HCT116 (cell line): ENCODE results near the gene KSR2. TPM values are rescaled to one million over a fixed set of nuclear protein-coding genes. Genes with fewer than 3 reads are reported as not detected.

Source experiments
- ATAC-seq: fragments of 200-7000 bp; cut with Tn5 transposase; 2 replicates; pipeline ENCODE4 v1.9.1; 2020; ENCODE audit warnings: mild to moderate bottlenecking, moderate library complexity
- BruUV-seq: library from RNA; stranded (reverse); fragments of 400-500 nt; replicated peaks from 2 replicates; lab custom pipeline; 2021; lab: Mats Ljungman, UMichigan
- CTCF ChIA-PET: fragments of 300-600 bp; sonication (Branson Sonifier 250); formaldehyde crosslinking; loops from one replicate; lab custom pipeline; 2021; ENCODE audit warnings: antibody characterized with exemption; lab: Charles Lee
- POLR2A ChIA-PET: fragments of 300-600, 350-600 bp; sonication (Branson Sonifier 250); formaldehyde crosslinking; loops from one replicate; lab custom pipeline; 2021; ENCODE audit warnings: antibody characterized with exemption; lab: Charles Lee
- RAD21 ChIA-PET, 2 experiments: fragments of 300-600 bp; sonication (Branson Sonifier 250); formaldehyde crosslinking; loops; one replicate each; lab custom pipeline; 2023; ENCODE audit warnings: low total read pairs in 2 of 2; ENCODE audit not compliant: uncharacterized antibody in 2 of 2, unreplicated experiment in 2 of 2, low non-redundant PET in 1 of 2; lab: Charles Lee
- DNase-seq: peaks from one replicate; pipeline ENCODE4 v3.0.0-alpha.2; 2010; ENCODE audit warnings: low read depth, low spot score
- H2AFZ ChIP-seq: fragments of 200-600 bp; shearing (Covaris generic), sonication (generic); 2 replicates; pipeline ENCODE4 v1.6.1; 2017; ENCODE audit warnings: low read depth, mixed run types, mixed read lengths, antibody characterized with exemption, low read length; ENCODE audit not compliant: poor library complexity, severe bottlenecking
- H3K27ac ChIP-seq: 2 replicates; pipeline ENCODE4 v1.5.1; 2012; ENCODE audit warnings: low read depth, low read length
- H3K27me3 ChIP-seq: fragments of 200-600 bp; sonication (generic); 2 replicates; pipeline ENCODE4 v1.6.1; 2016; ENCODE audit warnings: mixed run types, low read length, mixed read lengths; ENCODE audit not compliant: insufficient read depth
- H3K36me3 ChIP-seq, 2 experiments: fragments of 200-500 bp in 1 of 2; fragments of 200-600 bp in 1 of 2; sonication (Bioruptor generic) in 1 of 2; sonication (generic) in 1 of 2; 2 replicates each; pipeline versions ENCODE4 v1.5.1 to v1.6.1; 2014 to 2016; ENCODE audit warnings: low read length in 2 of 2, inconsistent platforms in 1 of 2, mixed read lengths in 1 of 2, mixed run types in 1 of 2; ENCODE audit not compliant: insufficient read depth in 2 of 2, control insufficient read depth in 1 of 2
- H3K4me1 ChIP-seq, 2 experiments: fragments of 200-600 bp in 1 of 2; sonication (generic) in 1 of 2; 2 replicates each; pipeline versions ENCODE4 v1.5.1 to v1.6.1; 2012 to 2017; ENCODE audit warnings: low read length in 2 of 2, inconsistent platforms in 1 of 2, mild to moderate bottlenecking in 1 of 2, mixed read lengths in 1 of 2, mixed run types in 1 of 2, moderate library complexity in 1 of 2; ENCODE audit not compliant: insufficient read depth in 2 of 2, control insufficient read depth in 1 of 2
- H3K4me2 ChIP-seq: fragments of 200-600 bp; sonication (generic); 2 replicates; pipeline ENCODE4 v1.6.1; 2017; ENCODE audit warnings: mixed run types, low read length, mixed read lengths
- H3K4me3 ChIP-seq, 2 experiments: fragments of 200-600 bp in 1 of 2; sonication (generic) in 1 of 2; replicated peaks in 1 of 2; 2 replicates each; pipeline ENCODE4 v1.5.1; 2011 to 2016; ENCODE audit warnings: low read length in 2 of 2, control low read depth in 1 of 2, low read depth in 1 of 2, mild to moderate bottlenecking in 1 of 2, mixed read lengths in 1 of 2, mixed run types in 1 of 2
- H3K79me2 ChIP-seq: fragments of 200-600 bp; sonication (generic); 2 replicates; pipeline ENCODE4 v1.6.1; 2017; ENCODE audit warnings: mild to moderate bottlenecking, mixed run types, low read length, moderate library complexity, mixed read lengths; ENCODE audit not compliant: insufficient read depth
- H3K9ac ChIP-seq: fragments of 200-600 bp; sonication (generic); 2 replicates; pipeline ENCODE4 v1.6.1; 2016; ENCODE audit warnings: low read length, mixed read lengths
- H3K9me2 ChIP-seq: fragments of 200-600 bp; sonication (generic), shearing (Covaris generic); 2 replicates; pipeline ENCODE4 v1.6.1; 2017; ENCODE audit warnings: mixed run types, mild to moderate bottlenecking, moderate library complexity; ENCODE audit not compliant: insufficient read depth
- H3K9me3 ChIP-seq, 2 experiments: fragments of 200-500 bp in 1 of 2; fragments of 200-600 bp in 1 of 2; sonication (Bioruptor generic) in 1 of 2; sonication (generic) in 1 of 2; 2 replicates each; pipeline ENCODE4 v1.6.1; 2014 to 2017; ENCODE audit warnings: low read length in 2 of 2, mixed read lengths in 2 of 2, inconsistent platforms in 1 of 2, low read depth in 1 of 2, mild to moderate bottlenecking in 1 of 2, mixed run types in 1 of 2, moderate library complexity in 1 of 2; ENCODE audit not compliant: control insufficient read depth in 1 of 2, insufficient read depth in 1 of 2
- H4K20me1 ChIP-seq: fragments of 200-600 bp; sonication (generic), shearing (Covaris generic); 2 replicates; pipeline ENCODE4 v1.6.1; 2017; ENCODE audit warnings: mixed run types, mild to moderate bottlenecking, moderate library complexity; ENCODE audit not compliant: insufficient read depth
- CBX3 ChIP-seq: IDR thresholded peaks from 2 replicates; pipeline ENCODE4 v1.6.1; 2012; ENCODE audit warnings: low read depth
- EZH2 ChIP-seq: fragments of 200-600 bp; sonication (generic); IDR thresholded peaks from 2 replicates; pipeline ENCODE4 v1.6.1; 2017; ENCODE audit warnings: antibody characterized with exemption, mixed run types
- EZH2phosphoT487 ChIP-seq: fragments of 200-600 bp; IDR thresholded peaks from 2 replicates; pipeline ENCODE4 v1.6.1; 2018; ENCODE audit warnings: antibody characterized with exemption, borderline replicate concordance
- FOSL1 ChIP-seq: IDR thresholded peaks from 2 replicates; pipeline ENCODE4 v1.6.1; 2012; ENCODE audit warnings: low read depth
- JUND ChIP-seq: IDR thresholded peaks from 2 replicates; pipeline ENCODE4 v1.6.1; 2012
- POLR2A ChIP-seq: IDR thresholded peaks from 2 replicates; pipeline ENCODE4 v1.7.0; 2011; ENCODE audit warnings: borderline replicate concordance; ENCODE audit not compliant: insufficient read depth, insufficient read length; ENCODE audit errors: extremely low read depth
- RAD21 ChIP-seq: IDR thresholded peaks from 2 replicates; pipeline ENCODE4 v1.6.1; 2012; ENCODE audit warnings: low read depth, mild to moderate bottlenecking
- SIN3A ChIP-seq: IDR thresholded peaks from 2 replicates; pipeline ENCODE4 v1.6.1; 2012; ENCODE audit warnings: low read depth
- TCF7L2 ChIP-seq: IDR thresholded peaks from 2 replicates; pipeline ENCODE4 v1.7.0; 2011; ENCODE audit warnings: borderline replicate concordance, inconsistent platforms; ENCODE audit not compliant: insufficient read depth, insufficient read length; ENCODE audit errors: extremely low read depth
- YY1 ChIP-seq: IDR thresholded peaks from 2 replicates; pipeline ENCODE4 v1.6.1; 2011; ENCODE audit warnings: low read length, low read depth, moderate library complexity, mild to moderate bottlenecking; ENCODE audit not compliant: insufficient replicate concordance; ENCODE audit errors: extremely low read depth
- ZFX ChIP-seq: fragments of 450-650 bp; IDR thresholded peaks from 2 replicates; pipeline ENCODE4 v1.6.1; 2017
- ZNF274 ChIP-seq: fragments of 200-500 bp; sonication (Bioruptor generic); IDR thresholded peaks from 2 replicates; pipeline ENCODE4 v1.6.1; 2014; ENCODE audit warnings: mild to moderate bottlenecking, low read depth, low read length, inconsistent platforms
- intact Hi-C: fragments of 100-400 bp; cut with micrococcal nuclease; formaldehyde crosslinking; loops from 2 replicates; pipeline ENCODE4 v1.10.0; 2022
- total RNA-seq: library from RNA; stranded (reverse); gene quantifications from one replicate; pipeline ENCODE4 v1.2.1, GENCODE V29; 2021; ENCODE audit not compliant: unreplicated experiment
- TF ChIP-seq, protein P1 (sequence below), 3 experiments: fragments of 200-600 bp in 1 of 3; sonication (generic) in 1 of 3; IDR thresholded peaks in 2 of 3; conservative IDR thresholded peaks in 1 of 3; 2 replicates each; pipeline ENCODE4 v1.5.1; 2012 to 2017; ENCODE audit warnings: low read depth in 2 of 3, low read length in 2 of 3, antibody characterized with exemption in 1 of 3, borderline replicate concordance in 1 of 3, control low read depth in 1 of 3, mild to moderate bottlenecking in 1 of 3, mixed read lengths in 1 of 3, mixed run types in 1 of 3, moderate library complexity in 1 of 3; ENCODE audit not compliant: insufficient read depth in 1 of 3
- TF ChIP-seq, protein P2 (sequence below): IDR thresholded peaks from 2 replicates; pipeline ENCODE4 v1.6.1; 2012
- TF ChIP-seq, protein P3 (sequence below): IDR thresholded peaks from 2 replicates; pipeline ENCODE4 v1.6.1; 2012; ENCODE audit warnings: low read depth

The KSR2 gene
- total RNA-seq, 1 experiment from 2014 or later: 10.1 TPM

DNA sequence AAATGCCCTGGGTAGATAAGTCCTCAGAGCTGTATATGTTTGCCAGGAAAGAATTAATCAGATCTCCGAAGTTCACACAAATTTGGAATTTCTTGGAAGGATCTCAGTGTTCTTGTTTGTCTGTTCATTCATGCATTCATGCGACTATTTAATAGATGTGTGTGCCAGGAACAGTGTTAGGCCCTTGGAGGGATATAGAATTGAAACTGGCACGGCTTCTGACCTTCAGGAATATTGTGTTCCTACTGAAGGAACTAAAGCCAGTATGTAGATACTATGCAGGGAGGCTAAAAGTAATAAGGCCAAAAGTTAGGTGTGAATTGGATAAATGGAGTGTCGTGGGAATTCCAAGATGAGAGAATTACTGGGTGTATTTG, 441.3 kb downstream of the KSR2 start:
- H2AFZ ChIP-seq: no peak overlapping the region
- H3K36me3 ChIP-seq: no peaks in the 10 kb centered on the region
- TF ChIP-seq, protein P1, sequence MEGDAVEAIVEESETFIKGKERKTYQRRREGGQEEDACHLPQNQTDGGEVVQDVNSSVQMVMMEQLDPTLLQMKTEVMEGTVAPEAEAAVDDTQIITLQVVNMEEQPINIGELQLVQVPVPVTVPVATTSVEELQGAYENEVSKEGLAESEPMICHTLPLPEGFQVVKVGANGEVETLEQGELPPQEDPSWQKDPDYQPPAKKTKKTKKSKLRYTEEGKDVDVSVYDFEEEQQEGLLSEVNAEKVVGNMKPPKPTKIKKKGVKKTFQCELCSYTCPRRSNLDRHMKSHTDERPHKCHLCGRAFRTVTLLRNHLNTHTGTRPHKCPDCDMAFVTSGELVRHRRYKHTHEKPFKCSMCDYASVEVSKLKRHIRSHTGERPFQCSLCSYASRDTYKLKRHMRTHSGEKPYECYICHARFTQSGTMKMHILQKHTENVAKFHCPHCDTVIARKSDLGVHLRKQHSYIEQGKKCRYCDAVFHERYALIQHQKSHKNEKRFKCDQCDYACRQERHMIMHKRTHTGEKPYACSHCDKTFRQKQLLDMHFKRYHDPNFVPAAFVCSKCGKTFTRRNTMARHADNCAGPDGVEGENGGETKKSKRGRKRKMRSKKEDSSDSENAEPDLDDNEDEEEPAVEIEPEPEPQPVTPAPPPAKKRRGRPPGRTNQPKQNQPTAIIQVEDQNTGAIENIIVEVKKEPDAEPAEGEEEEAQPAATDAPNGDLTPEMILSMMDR (IDR thresholded peaks at IDR 0.05 in 2 of 3, conservative IDR thresholded peaks at IDR 0.05 in 1 of 3; ENCODE audit: borderline replicate concordance in 1 of 3, insufficient read depth in 1 of 3, low read depth in 2 of 3, low read length in 2 of 3): no peak
- no peak for TF ChIP-seq POLR2A
- TF ChIP-seq TCF7L2: no peak

DNA sequence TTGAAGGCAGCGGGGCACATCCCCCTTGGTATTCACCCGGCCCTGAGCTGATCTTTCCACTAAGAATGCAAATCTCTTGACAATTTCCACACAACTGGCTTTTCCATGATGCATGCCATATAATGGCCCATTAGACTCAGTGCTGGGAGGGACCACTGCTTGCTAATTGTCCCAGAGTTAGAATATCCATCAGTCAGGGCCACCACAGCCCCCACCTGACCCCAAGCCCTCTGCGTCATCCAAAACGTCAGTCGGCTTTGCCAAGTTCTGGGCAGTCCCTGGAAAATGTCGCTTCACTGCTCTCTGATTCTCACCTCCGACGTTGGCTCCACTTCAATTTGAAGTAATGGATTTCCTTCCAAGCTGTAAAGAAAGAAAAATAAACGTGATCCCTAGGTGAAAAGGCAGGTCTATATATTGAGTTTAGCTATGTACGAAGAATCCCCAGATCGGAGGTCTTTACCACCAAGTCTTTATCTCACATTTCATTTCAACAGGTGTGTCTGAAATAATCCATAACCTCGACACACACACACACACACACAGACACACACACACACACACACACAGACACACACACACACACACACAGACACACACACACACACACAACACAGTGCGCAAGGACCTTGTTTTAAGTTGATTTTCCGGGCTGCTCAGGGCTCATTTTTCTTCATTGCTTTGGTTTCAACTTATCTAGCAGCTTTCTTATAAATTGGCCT, 441.9 kb downstream of the KSR2 start:
- Histone ChIP-seq H2AFZ (no peak overlapping the region), H4K20me1 (no peaks in the 10 kb centered on the region), H3K9me2 (no peaks in the 10 kb centered on the region), H3K4me3 (no peak overlapping the region), H3K4me1 (no peaks in the 10 kb centered on the region), H3K4me2 (no peak overlapping the region), H3K36me3 (no peaks in the 10 kb centered on the region), H3K9ac (no peak overlapping the region), H3K79me2 (no peaks in the 10 kb centered on the region), H3K27ac (no peak overlapping the region), H3K9me3 (no peaks in the 10 kb centered on the region), H3K27me3 (no peaks in the 10 kb centered on the region)
- BruUV-seq: no TSS peak
- intact Hi-C loops: no loop called here
- ChIA-PET CTCF (no interaction called here), RAD21 (no interaction called here), POLR2A (no interaction called here)
- DNase-seq (no peak), ATAC-seq (no peak)
- TF ChIP-seq SIN3A (no peak), TCF7L2 (no peak), FOSL1 (no peak), POLR2A (no peak), EZH2 (no peak), CBX3 (no peak), JUND (no peak), YY1 (no peak), ZNF274 (no peak), RAD21 (no peak), ZFX (no peak), EZH2phosphoT487 (no peak)
- TF ChIP-seq, protein P2, sequence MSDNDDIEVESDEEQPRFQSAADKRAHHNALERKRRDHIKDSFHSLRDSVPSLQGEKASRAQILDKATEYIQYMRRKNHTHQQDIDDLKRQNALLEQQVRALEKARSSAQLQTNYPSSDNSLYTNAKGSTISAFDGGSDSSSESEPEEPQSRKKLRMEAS: no peak
- TF ChIP-seq, protein P3, sequence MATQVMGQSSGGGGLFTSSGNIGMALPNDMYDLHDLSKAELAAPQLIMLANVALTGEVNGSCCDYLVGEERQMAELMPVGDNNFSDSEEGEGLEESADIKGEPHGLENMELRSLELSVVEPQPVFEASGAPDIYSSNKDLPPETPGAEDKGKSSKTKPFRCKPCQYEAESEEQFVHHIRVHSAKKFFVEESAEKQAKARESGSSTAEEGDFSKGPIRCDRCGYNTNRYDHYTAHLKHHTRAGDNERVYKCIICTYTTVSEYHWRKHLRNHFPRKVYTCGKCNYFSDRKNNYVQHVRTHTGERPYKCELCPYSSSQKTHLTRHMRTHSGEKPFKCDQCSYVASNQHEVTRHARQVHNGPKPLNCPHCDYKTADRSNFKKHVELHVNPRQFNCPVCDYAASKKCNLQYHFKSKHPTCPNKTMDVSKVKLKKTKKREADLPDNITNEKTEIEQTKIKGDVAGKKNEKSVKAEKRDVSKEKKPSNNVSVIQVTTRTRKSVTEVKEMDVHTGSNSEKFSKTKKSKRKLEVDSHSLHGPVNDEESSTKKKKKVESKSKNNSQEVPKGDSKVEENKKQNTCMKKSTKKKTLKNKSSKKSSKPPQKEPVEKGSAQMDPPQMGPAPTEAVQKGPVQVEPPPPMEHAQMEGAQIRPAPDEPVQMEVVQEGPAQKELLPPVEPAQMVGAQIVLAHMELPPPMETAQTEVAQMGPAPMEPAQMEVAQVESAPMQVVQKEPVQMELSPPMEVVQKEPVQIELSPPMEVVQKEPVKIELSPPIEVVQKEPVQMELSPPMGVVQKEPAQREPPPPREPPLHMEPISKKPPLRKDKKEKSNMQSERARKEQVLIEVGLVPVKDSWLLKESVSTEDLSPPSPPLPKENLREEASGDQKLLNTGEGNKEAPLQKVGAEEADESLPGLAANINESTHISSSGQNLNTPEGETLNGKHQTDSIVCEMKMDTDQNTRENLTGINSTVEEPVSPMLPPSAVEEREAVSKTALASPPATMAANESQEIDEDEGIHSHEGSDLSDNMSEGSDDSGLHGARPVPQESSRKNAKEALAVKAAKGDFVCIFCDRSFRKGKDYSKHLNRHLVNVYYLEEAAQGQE: no peak

More for the DNA sequence above, 441.3 kb downstream of the KSR2 start:
- Histone ChIP-seq H3K9me3 (no peaks in the 10 kb centered on the region), H3K9ac (no peak overlapping the region), H3K4me3 (no peak overlapping the region), H3K9me2 (no peaks in the 10 kb centered on the region), H4K20me1 (no peaks in the 10 kb centered on the region), H3K4me1 (no peaks in the 10 kb centered on the region), H3K79me2 (no peaks in the 10 kb centered on the region), H3K27me3 (no peaks in the 10 kb centered on the region), H3K27ac (no peak overlapping the region), H3K4me2 (no peak overlapping the region)
- POLR2A ChIA-PET: no interaction called here
- no TSS peak for BruUV-seq
- RAD21 ChIA-PET: no interaction called here
- CTCF ChIA-PET: no interaction called here
- intact Hi-C loops: no loop called here
- no peak for DNase-seq
- no peak for ATAC-seq
